Adrenal gland (tissue), 5 donors: ENCODE data around the gene PRMT2.

Experiments
- POLR2A ChIP-seq, 2 donors: fragments of 450-650 bp; IDR thresholded peaks; one replicate each; pipeline ENCODE4 v1.6.1; 2017; ENCODE audit warnings: antibody characterized with exemption in 2 of 2, mild to moderate bottlenecking in 2 of 2, moderate library complexity in 1 of 2
- TF ChIP-seq, protein P1 (sequence below), 6 experiments: fragments of 450-650 bp in 4 of 6; fragments of 200-600 bp in 2 of 6; sonication (generic) in 1 of 6; IDR thresholded peaks; 1 replicate in 5 of 6; 2 replicates in 1 of 6; pipeline versions ENCODE4 v1.5.1 to v1.8.0; 2016 to 2021; ENCODE audit warnings: antibody characterized with exemption in 6 of 6, mild to moderate bottlenecking in 2 of 6, moderate library complexity in 1 of 6
- donor health status: DM: no; HTN: no; CAD: no.

DNA sequence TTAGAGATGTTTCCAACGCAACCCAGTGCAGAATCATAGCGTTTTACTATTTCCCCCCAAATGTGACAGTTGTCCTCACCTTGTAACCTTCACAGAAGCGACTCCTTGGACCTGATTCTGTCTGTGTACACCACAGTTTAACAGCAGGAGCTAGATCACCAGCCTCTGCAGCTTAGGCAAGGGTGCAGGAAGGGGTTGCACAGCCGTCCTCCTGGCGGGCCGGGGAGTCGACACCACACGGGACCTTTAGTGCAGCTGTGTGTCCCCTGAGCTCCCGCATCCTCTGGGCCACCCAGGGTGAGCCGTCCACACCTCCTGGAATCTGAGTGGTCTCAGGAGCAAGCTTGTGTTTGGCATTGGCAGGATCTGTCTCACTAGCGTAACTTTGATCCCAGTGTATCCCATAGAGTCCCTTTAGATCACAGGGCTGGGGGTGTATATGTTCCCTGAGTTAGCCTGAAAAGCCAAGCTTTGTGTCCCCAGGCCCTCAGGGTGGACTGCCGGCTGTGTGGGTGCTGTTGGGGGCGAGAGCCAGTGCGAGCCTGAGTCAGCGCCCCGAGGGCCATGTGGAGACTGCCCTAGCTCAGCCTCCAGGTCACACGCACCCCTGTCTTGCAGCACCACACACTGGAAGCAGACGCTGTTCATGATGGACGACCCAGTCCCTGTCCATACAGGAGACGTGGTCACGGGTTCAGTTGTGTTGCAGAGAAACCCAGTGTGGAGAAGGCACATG is 27.5 kb downstream of the PRMT2 start:
- TF ChIP-seq, protein P1, sequence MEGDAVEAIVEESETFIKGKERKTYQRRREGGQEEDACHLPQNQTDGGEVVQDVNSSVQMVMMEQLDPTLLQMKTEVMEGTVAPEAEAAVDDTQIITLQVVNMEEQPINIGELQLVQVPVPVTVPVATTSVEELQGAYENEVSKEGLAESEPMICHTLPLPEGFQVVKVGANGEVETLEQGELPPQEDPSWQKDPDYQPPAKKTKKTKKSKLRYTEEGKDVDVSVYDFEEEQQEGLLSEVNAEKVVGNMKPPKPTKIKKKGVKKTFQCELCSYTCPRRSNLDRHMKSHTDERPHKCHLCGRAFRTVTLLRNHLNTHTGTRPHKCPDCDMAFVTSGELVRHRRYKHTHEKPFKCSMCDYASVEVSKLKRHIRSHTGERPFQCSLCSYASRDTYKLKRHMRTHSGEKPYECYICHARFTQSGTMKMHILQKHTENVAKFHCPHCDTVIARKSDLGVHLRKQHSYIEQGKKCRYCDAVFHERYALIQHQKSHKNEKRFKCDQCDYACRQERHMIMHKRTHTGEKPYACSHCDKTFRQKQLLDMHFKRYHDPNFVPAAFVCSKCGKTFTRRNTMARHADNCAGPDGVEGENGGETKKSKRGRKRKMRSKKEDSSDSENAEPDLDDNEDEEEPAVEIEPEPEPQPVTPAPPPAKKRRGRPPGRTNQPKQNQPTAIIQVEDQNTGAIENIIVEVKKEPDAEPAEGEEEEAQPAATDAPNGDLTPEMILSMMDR (IDR thresholded peaks at IDR 0.05): no peak
- no peak for TF ChIP-seq POLR2A (IDR thresholded peaks at IDR 0.05)
